SK-N-SH treated with all-trans-retinoic acid at 6 μM for 48 hours (cell line): ENCODE data around the gene RNF121.

Source experiments
- ATAC-seq: fragments of 200-7000 bp; cut with Tn5 transposase; 3 replicates; pipeline ENCODE4 v1.9.1; 2020; ENCODE audit warnings: mild to moderate bottlenecking, moderate library complexity
- ARNTL ChIP-seq: fragments of 450-650 bp; formaldehyde crosslinking; IDR thresholded peaks from 2 replicates; pipeline ENCODE4 v1.5.0; 2020; ENCODE audit warnings: low read depth, mild to moderate bottlenecking, moderate library complexity, borderline replicate concordance
- BACH2 ChIP-seq: fragments of 250-450 bp; sonication (Bioruptor Pico); IDR thresholded peaks from 2 replicates; pipeline ENCODE4 v1.9.0; 2021; ENCODE audit warnings: mild to moderate bottlenecking, borderline replicate concordance
- CSDC2 ChIP-seq: fragments of 250-450 bp; sonication (Bioruptor Pico); IDR thresholded peaks from 2 replicates; pipeline ENCODE4 v1.5.0; 2020; ENCODE audit warnings: mild to moderate bottlenecking, moderate library complexity
- CSRNP3 ChIP-seq: fragments of 250-450 bp; sonication (Bioruptor Pico); IDR thresholded peaks from 2 replicates; pipeline ENCODE4 v1.5.1; 2021; ENCODE audit warnings: mild to moderate bottlenecking, moderate library complexity
- ESRRG ChIP-seq: fragments of 250-450 bp; sonication (Bioruptor Pico); IDR thresholded peaks from 2 replicates; pipeline ENCODE4 v1.6.1; 2021; ENCODE audit warnings: mild to moderate bottlenecking
- GLIS3 ChIP-seq: fragments of 250-450 bp; sonication (Bioruptor Pico); IDR thresholded peaks from 2 replicates; pipeline ENCODE4 v1.5.0; 2020; ENCODE audit warnings: mild to moderate bottlenecking, moderate library complexity
- ISL1 ChIP-seq: fragments of 250-450 bp; sonication (Bioruptor Pico); IDR thresholded peaks from 2 replicates; pipeline ENCODE4 v2.1.2; 2022; ENCODE audit warnings: mild to moderate bottlenecking, moderate library complexity
- OSR1 ChIP-seq: fragments of 250-450 bp; sonication (Bioruptor Pico); IDR thresholded peaks from 2 replicates; pipeline ENCODE4 v1.8.0; 2022; ENCODE audit warnings: moderate library complexity, mild to moderate bottlenecking, inconsistent platforms
- PATZ1 ChIP-seq: fragments of 250-450 bp; sonication (Bioruptor Pico); IDR thresholded peaks from 2 replicates; pipeline ENCODE4 v1.8.0; 2020; ENCODE audit warnings: mild to moderate bottlenecking, moderate library complexity, borderline replicate concordance
- PPARA ChIP-seq: fragments of 250-450 bp; sonication (Bioruptor Pico); IDR thresholded peaks from 2 replicates; pipeline ENCODE4 v1.5.0; 2020; ENCODE audit warnings: mild to moderate bottlenecking, borderline replicate concordance
- RARB ChIP-seq: fragments of 250-450 bp; sonication (Bioruptor Pico); IDR thresholded peaks from 2 replicates; pipeline ENCODE4 v1.8.0; 2021; ENCODE audit warnings: mild to moderate bottlenecking, moderate library complexity
- SNAI2 ChIP-seq: fragments of 250-450 bp; sonication (Bioruptor Pico); IDR thresholded peaks from 2 replicates; pipeline ENCODE4 v1.5.0; 2020; ENCODE audit warnings: mild to moderate bottlenecking, moderate library complexity
- TCF4 ChIP-seq: fragments of 250-450 bp; sonication (Bioruptor Pico); IDR thresholded peaks from 2 replicates; pipeline ENCODE4 v1.8.0; 2021; ENCODE audit warnings: mild to moderate bottlenecking, moderate library complexity, borderline replicate concordance
- TOX ChIP-seq: fragments of 250-450 bp; sonication (Bioruptor Pico); IDR thresholded peaks from 2 replicates; pipeline ENCODE4 v1.8.0; 2021; ENCODE audit warnings: mild to moderate bottlenecking, moderate library complexity, borderline replicate concordance
- TSHZ2 ChIP-seq: fragments of 250-450 bp; sonication (Bioruptor Pico); IDR thresholded peaks from 2 replicates; pipeline ENCODE4 v1.5.0; 2020; ENCODE audit warnings: mild to moderate bottlenecking, moderate library complexity
- ZC3H10 ChIP-seq: fragments of 250-450 bp; sonication (Bioruptor Pico); IDR thresholded peaks from 2 replicates; pipeline ENCODE4 v1.5.1; 2021; ENCODE audit warnings: mild to moderate bottlenecking, moderate library complexity
- ZFP3 ChIP-seq: fragments of 250-450 bp; sonication (Bioruptor Pico); IDR thresholded peaks from 2 replicates; pipeline ENCODE4 v1.5.0; 2020; ENCODE audit warnings: mild to moderate bottlenecking, moderate library complexity
- ZFP30 ChIP-seq: fragments of 450-650 bp; formaldehyde crosslinking; IDR thresholded peaks from 2 replicates; pipeline ENCODE4 v1.5.0; 2022; ENCODE audit warnings: mild to moderate bottlenecking, moderate library complexity
- ZNF565 ChIP-seq: fragments of 450-650 bp; formaldehyde crosslinking; conservative IDR thresholded peaks from 2 replicates; pipeline ENCODE4 v1.5.0; 2020; ENCODE audit warnings: low read depth, mild to moderate bottlenecking, moderate library complexity
- ZNF8 ChIP-seq: fragments of 450-650 bp; formaldehyde crosslinking; IDR thresholded peaks from 2 replicates; pipeline ENCODE4 v1.5.0; 2020; ENCODE audit warnings: mild to moderate bottlenecking, moderate library complexity

Gene RNF121

GRCh38 chr11:72012897-72013721 is 84.3 kb downstream of the RNF121 start:
- ATAC-seq: no peak
- TF ChIP-seq CSRNP3 (CRISPR knock-in tag) (no peak), CSDC2 (no peak)

GRCh38 chr11:72013765-72014711 is 85.2 kb downstream of the RNF121 start:
- TF ChIP-seq ISL1 (CRISPR knock-in tag): no peak
- TF ChIP-seq CSDC2: no peak
- no peak for TF ChIP-seq ZFP3 (CRISPR knock-in tag)
- no peak for TF ChIP-seq PPARA (CRISPR knock-in tag)
- no peak for TF ChIP-seq ZC3H10 (CRISPR knock-in tag)
- TF ChIP-seq OSR1: no peak
- TF ChIP-seq ZFP30: no peak
- TF ChIP-seq GLIS3: no peak
- TF ChIP-seq ESRRG (CRISPR knock-in tag): no peak
- no peak for TF ChIP-seq RARB (CRISPR knock-in tag)
- TF ChIP-seq ARNTL (CRISPR knock-in tag): no peak
- no peak for TF ChIP-seq SNAI2 (CRISPR knock-in tag)
- no peak for TF ChIP-seq ZNF565
- no peak for ATAC-seq

- TF ChIP-seq CSRNP3 (CRISPR knock-in tag): no peak
- no peak for TF ChIP-seq BACH2 (CRISPR knock-in tag)
- no peak for TF ChIP-seq GLIS3
- TF ChIP-seq ZNF565: no peak
- no peak for TF ChIP-seq TSHZ2 (CRISPR knock-in tag)
- no peak for TF ChIP-seq TCF4 (CRISPR knock-in tag)
- no peak for TF ChIP-seq ESRRG (CRISPR knock-in tag)
- no peak for TF ChIP-seq PPARA (CRISPR knock-in tag)
- TF ChIP-seq CSDC2: no peak
- TF ChIP-seq ISL1 (CRISPR knock-in tag): no peak
- TF ChIP-seq ZC3H10 (CRISPR knock-in tag): no peak
- TF ChIP-seq ZNF8 (CRISPR knock-in tag): no peak
- TF ChIP-seq PATZ1 (CRISPR knock-in tag): no peak
- no peak for TF ChIP-seq RARB (CRISPR knock-in tag)
- no peak for TF ChIP-seq TOX (CRISPR knock-in tag)
- TF ChIP-seq, all 23 proteins: peak for 0
- no peak for ATAC-seq
These were observed 86.0 kb downstream of the RNF121 start for GRCh38 chr11:72014761-72015320.
